HFFc6 (cell line): Measurements from ENCODE around the gene IGIP. TPM values are rescaled to one million over a fixed set of nuclear protein-coding genes. Genes with fewer than 3 reads are reported as not detected.

Experiments used
- DNase-seq: peaks from one replicate; pipeline ENCODE4 v3.0.0-alpha.2; 2018
- H3K27ac Mint-ChIP-seq: 2 replicates; pipeline ENCODE4 v1.8.0; 2020; ENCODE audit warnings: mild to moderate bottlenecking, mixed read lengths
- H3K27me3 Mint-ChIP-seq: 2 replicates; pipeline ENCODE4 v1.8.0; 2021; ENCODE audit warnings: mild to moderate bottlenecking, moderate library complexity, mixed read lengths; ENCODE audit not compliant: insufficient read depth
- H3K36me3 Mint-ChIP-seq: 2 replicates; pipeline ENCODE4 v1.8.0; 2021; ENCODE audit warnings: low read depth, mixed read lengths
- H3K4me1 Mint-ChIP-seq: 2 replicates; pipeline ENCODE4 v1.8.0; 2020; ENCODE audit warnings: low read depth, mixed read lengths
- H3K4me3 Mint-ChIP-seq: 2 replicates; pipeline ENCODE4 v1.8.0; 2020; ENCODE audit warnings: mild to moderate bottlenecking, moderate library complexity, mixed read lengths
- H3K9me3 Mint-ChIP-seq: 2 replicates; pipeline ENCODE4 v1.8.0; 2020; ENCODE audit warnings: mild to moderate bottlenecking, mixed read lengths
- CTCF ChIP-seq: fragments of 200-600 bp; sonication (generic); IDR thresholded peaks from 2 replicates; pipeline ENCODE4 v1.5.0; 2021; ENCODE audit warnings: antibody characterized with exemption, mild to moderate bottlenecking
- total RNA-seq, 6 experiments: library from RNA; stranded (reverse); fragmentation: NEBNext Ultra II Directional; extraction: Animal tissue kit (Norgen Biotek cat#: 25700); gene quantifications; 2 replicates in 1 of 6; 3 replicates in 5 of 6; pipeline ENCODE4 v1.2.3, GENCODE V29; 2021

The IGIP gene
- total RNA-seq, 6 experiments from 2014 or later, result 3.4 to 8.4 (median 4.1) TPM

GRCh38 chr5:140114341-140115185, 11.2 kb upstream of the IGIP start:
- Mint-ChIP-seq H3K4me3 (peak overlapping the region; percentile 92), H3K4me1 (peaks cover 72% of the 10 kb centered on the region), H3K27ac (peak overlapping the region; percentile 75), H3K27me3 (no peaks in the 10 kb centered on the region), H3K9me3 (no peaks in the 10 kb centered on the region), H3K36me3 (peaks cover 14% of the 10 kb centered on the region)
- peak; percentile 37 for DNase-seq
- no peak for TF ChIP-seq CTCF

GRCh38 chr5:140115186-140115500, 10.6 kb upstream of the IGIP start:
- peak overlapping the region; percentile 75 for H3K27ac Mint-ChIP-seq
- H3K4me3 Mint-ChIP-seq, result peak overlapping the region; percentile 92
- no peaks in the 10 kb centered on the region for H3K27me3 Mint-ChIP-seq
- H3K4me1 Mint-ChIP-seq, result peaks cover 69% of the 10 kb centered on the region
- no peaks in the 10 kb centered on the region for H3K9me3 Mint-ChIP-seq
- no peak for TF ChIP-seq CTCF
- H3K36me3 Mint-ChIP-seq, result peaks cover 14% of the 10 kb centered on the region
- DNase-seq, result no peak

- no peaks in the 10 kb centered on the region for H3K27me3 Mint-ChIP-seq
- no peaks in the 10 kb centered on the region for H3K9me3 Mint-ChIP-seq
- TF ChIP-seq CTCF, result no peak
- 0 out of 2 replicates have a peak overlapping the region, but pooled peaks have one; percentile 6 for H3K27ac Mint-ChIP-seq
- H3K4me3 Mint-ChIP-seq, result peak overlapping the region; percentile 38; the same call in 1 of the 2 replicates
- H3K36me3 Mint-ChIP-seq, result peaks cover 14% of the 10 kb centered on the region
- no peak for DNase-seq
- peaks cover 68% of the 10 kb centered on the region for H3K4me1 Mint-ChIP-seq
Measured at GRCh38 chr5:140116716-140117115, 9.0 kb upstream of the IGIP start.

- Mint-ChIP-seq H3K4me3 (no peak overlapping the region), H3K4me1 (peaks cover 68% of the 10 kb centered on the region), H3K9me3 (no peaks in the 10 kb centered on the region), H3K36me3 (peaks cover 14% of the 10 kb centered on the region), H3K27ac (no peak overlapping the region), H3K27me3 (no peaks in the 10 kb centered on the region)
- DNase-seq, result no peak
- no peak for TF ChIP-seq CTCF
Measured at GRCh38 chr5:140117523-140117922, 8.2 kb upstream of the IGIP start.

- H3K4me3 Mint-ChIP-seq, result no peak overlapping the region; the same call in 1 of the 2 replicates
- TF ChIP-seq CTCF, result no peak
Measured at GRCh38 chr5:140118302-140118936, 7.3 kb upstream of the IGIP start.

More at GRCh38 chr5:140118302-140118936, 7.3 kb upstream of the IGIP start:
- no peaks in the 10 kb centered on the region for H3K9me3 Mint-ChIP-seq
- no peak for DNase-seq
- H3K27me3 Mint-ChIP-seq, result no peaks in the 10 kb centered on the region
- H3K27ac Mint-ChIP-seq, result peak overlapping the region; percentile 16; the same call in 1 of the 2 replicates
- H3K4me1 Mint-ChIP-seq, result peaks cover 73% of the 10 kb centered on the region
- H3K36me3 Mint-ChIP-seq, result peaks cover 14% of the 10 kb centered on the region
